ENCODE measurements around the gene RAB27A. TPM values are rescaled to one million over a fixed set of nuclear protein-coding genes. Genes with fewer than 3 reads are reported as not detected.

Gene RAB27A
- total RNA-seq, 2 donors from 2014 or later = 8.8 to 9.1 TPM

GRCh38 chr15:55276324-55276723 is 13.3 kb downstream of the RAB27A start:
- Histone ChIP-seq H3K27ac (ENCODE audit: low read depth, low read length) (no peak overlapping the region), H3K27me3 (ENCODE audit: control insufficient read depth, insufficient read depth, low read length, poor library complexity, severe bottlenecking) (no peaks in the 10 kb centered on the region), H3K9ac (ENCODE audit: extremely low read depth, low read length, poor library complexity, severe bottlenecking) (no peak overlapping the region), H3K4me1 (ENCODE audit: control insufficient read depth, insufficient read depth, low read length) (no peaks in the 10 kb centered on the region), H3K36me3 (ENCODE audit: control insufficient read depth, insufficient read depth, low read length) (no peaks in the 10 kb centered on the region), H3K9me3 (ENCODE audit: control insufficient read depth, low read length) (no peaks in the 10 kb centered on the region), H3K4me3 (ENCODE audit: low read length) (no peak overlapping the region)
- Mint-ChIP-seq H3K9me3 (no peaks in the 10 kb centered on the region), H3K4me1 (no peaks in the 10 kb centered on the region), H3K27me3 (ENCODE audit: insufficient read depth) (no peaks in the 10 kb centered on the region), H3K4me3 (no peak overlapping the region), H3K36me3 (ENCODE audit: low read depth) (peaks cover 3% of the 10 kb centered on the region), H3K27ac (no peak overlapping the region)
- no peak for TF ChIP-seq CTCF (conservative IDR thresholded peaks at IDR 0.05)
- 99% methylated on average over 5 of the region's 5 CpGs; no CpG with 5 or more reads in 1 of the 2 experiments for WGBS, 2 experiments (ENCODE audit: insufficient coverage in 1 of 2, insufficient read length in 1 of 2)
- no peak for DNase-seq

GRCh38 chr15:55270291-55270690 is 19.3 kb downstream of the RAB27A start:
- H3K9me3 ChIP-seq (ENCODE audit: control insufficient read depth, low read length) = no peaks in the 10 kb centered on the region
- no peaks in the 10 kb centered on the region for H3K9me3 Mint-ChIP-seq
- no peak for TF ChIP-seq CTCF (conservative IDR thresholded peaks at IDR 0.05)

GRCh38 chr15:55268176-55268695 is 21.4 kb downstream of the RAB27A start:
- no peak for TF ChIP-seq CTCF (conservative IDR thresholded peaks at IDR 0.05)
- H3K4me3 ChIP-seq (ENCODE audit: low read length) = no peak overlapping the region
- H3K36me3 ChIP-seq (ENCODE audit: control insufficient read depth, insufficient read depth, low read length) = no peaks in the 10 kb centered on the region
- Mint-ChIP-seq H3K4me3 (no peak overlapping the region), H3K27me3 (ENCODE audit: insufficient read depth) (no peaks in the 10 kb centered on the region), H3K27ac (no peak overlapping the region), H3K9me3 (no peaks in the 10 kb centered on the region), H3K36me3 (ENCODE audit: low read depth) (no peaks in the 10 kb centered on the region), H3K4me1 (no peaks in the 10 kb centered on the region)
- DNase-seq = no peak
- H3K27me3 ChIP-seq (ENCODE audit: control insufficient read depth, insufficient read depth, low read length, poor library complexity, severe bottlenecking) = no peaks in the 10 kb centered on the region
- no peaks in the 10 kb centered on the region for H3K9me3 ChIP-seq (ENCODE audit: control insufficient read depth, low read length)
- no peak overlapping the region for H3K27ac ChIP-seq (ENCODE audit: low read depth, low read length)
- H3K9ac ChIP-seq (ENCODE audit: extremely low read depth, low read length, poor library complexity, severe bottlenecking) = no peak overlapping the region
- 92 to 100% methylated on average over 1 to 2 of the region's 2 CpGs for WGBS, 2 experiments (ENCODE audit: insufficient coverage in 1 of 2, insufficient read length in 1 of 2)
- H3K4me1 ChIP-seq (ENCODE audit: control insufficient read depth, insufficient read depth, low read length) = no peaks in the 10 kb centered on the region

More at GRCh38 chr15:55270291-55270690, 19.3 kb downstream of the RAB27A start:
- Histone ChIP-seq H3K9ac (ENCODE audit: extremely low read depth, low read length, poor library complexity, severe bottlenecking) (no peak overlapping the region), H3K36me3 (ENCODE audit: control insufficient read depth, insufficient read depth, low read length) (no peaks in the 10 kb centered on the region), H3K4me3 (ENCODE audit: low read length) (no peak overlapping the region), H3K27me3 (ENCODE audit: control insufficient read depth, insufficient read depth, low read length, poor library complexity, severe bottlenecking) (no peaks in the 10 kb centered on the region), H3K4me1 (ENCODE audit: control insufficient read depth, insufficient read depth, low read length) (no peaks in the 10 kb centered on the region), H3K27ac (ENCODE audit: low read depth, low read length) (no peak overlapping the region)
- no peaks in the 10 kb centered on the region for H3K4me1 Mint-ChIP-seq
- WGBS, 2 experiments (ENCODE audit: insufficient coverage in 1 of 2, insufficient read length in 1 of 2) = 88 to 92% methylated on average over 4 to 6 of the region's 6 CpGs
- H3K4me3 Mint-ChIP-seq = no peak overlapping the region
- no peak for DNase-seq
- no peaks in the 10 kb centered on the region for H3K27me3 Mint-ChIP-seq (ENCODE audit: insufficient read depth)
- peaks cover 3% of the 10 kb centered on the region for H3K36me3 Mint-ChIP-seq (ENCODE audit: low read depth)
- no peak overlapping the region for H3K27ac Mint-ChIP-seq
